GM10266 (cell line): ENCODE measurements around the gene COL5A1.

Source experiments
- DNase-seq: peaks from one replicate; pipeline ENCODE4 v3.0.0; 2012; ENCODE audit errors: extremely low spot score
- TF ChIP-seq, protein P1 (sequence below): IDR thresholded peaks from 2 replicates; pipeline ENCODE4 v1.5.1; 2012; ENCODE audit warnings: mild to moderate bottlenecking, low read depth; ENCODE audit not compliant: control insufficient read depth, insufficient read depth; ENCODE audit errors: missing control alignments

The COL5A1 gene

DNA sequence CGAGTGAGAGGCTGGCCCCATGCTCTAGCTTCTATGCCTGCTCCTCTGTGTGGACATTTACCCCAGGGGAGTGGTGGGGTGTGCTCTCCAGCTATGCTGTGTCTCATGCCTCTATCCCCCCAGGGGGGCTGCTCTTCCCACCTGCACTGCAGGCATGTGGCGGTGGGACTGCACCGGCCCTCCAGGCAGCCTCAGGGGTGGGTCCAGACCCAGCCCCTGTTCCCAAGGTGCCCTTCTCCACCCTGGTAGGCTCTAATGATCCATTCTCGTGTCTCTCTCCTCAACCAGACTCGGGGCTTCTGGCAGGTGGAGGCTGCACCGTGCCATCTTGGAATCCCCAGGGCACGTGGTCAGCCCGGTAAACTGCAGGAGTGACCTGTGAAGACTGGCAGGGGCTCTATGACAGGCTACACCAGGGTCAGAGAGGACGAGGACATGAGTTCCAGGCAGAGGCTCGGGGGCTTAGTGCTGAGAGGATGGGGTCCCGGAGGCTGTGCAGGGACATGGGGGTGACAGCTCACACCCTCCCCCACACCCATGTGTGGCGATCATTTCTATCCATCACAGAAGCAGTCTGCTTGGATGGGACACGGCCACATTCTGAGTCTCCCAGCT is 22.7 kb upstream of the COL5A1 start:
- DNase-seq, result no peak
- TF ChIP-seq, protein P1, sequence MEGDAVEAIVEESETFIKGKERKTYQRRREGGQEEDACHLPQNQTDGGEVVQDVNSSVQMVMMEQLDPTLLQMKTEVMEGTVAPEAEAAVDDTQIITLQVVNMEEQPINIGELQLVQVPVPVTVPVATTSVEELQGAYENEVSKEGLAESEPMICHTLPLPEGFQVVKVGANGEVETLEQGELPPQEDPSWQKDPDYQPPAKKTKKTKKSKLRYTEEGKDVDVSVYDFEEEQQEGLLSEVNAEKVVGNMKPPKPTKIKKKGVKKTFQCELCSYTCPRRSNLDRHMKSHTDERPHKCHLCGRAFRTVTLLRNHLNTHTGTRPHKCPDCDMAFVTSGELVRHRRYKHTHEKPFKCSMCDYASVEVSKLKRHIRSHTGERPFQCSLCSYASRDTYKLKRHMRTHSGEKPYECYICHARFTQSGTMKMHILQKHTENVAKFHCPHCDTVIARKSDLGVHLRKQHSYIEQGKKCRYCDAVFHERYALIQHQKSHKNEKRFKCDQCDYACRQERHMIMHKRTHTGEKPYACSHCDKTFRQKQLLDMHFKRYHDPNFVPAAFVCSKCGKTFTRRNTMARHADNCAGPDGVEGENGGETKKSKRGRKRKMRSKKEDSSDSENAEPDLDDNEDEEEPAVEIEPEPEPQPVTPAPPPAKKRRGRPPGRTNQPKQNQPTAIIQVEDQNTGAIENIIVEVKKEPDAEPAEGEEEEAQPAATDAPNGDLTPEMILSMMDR, result no peak

DNA sequence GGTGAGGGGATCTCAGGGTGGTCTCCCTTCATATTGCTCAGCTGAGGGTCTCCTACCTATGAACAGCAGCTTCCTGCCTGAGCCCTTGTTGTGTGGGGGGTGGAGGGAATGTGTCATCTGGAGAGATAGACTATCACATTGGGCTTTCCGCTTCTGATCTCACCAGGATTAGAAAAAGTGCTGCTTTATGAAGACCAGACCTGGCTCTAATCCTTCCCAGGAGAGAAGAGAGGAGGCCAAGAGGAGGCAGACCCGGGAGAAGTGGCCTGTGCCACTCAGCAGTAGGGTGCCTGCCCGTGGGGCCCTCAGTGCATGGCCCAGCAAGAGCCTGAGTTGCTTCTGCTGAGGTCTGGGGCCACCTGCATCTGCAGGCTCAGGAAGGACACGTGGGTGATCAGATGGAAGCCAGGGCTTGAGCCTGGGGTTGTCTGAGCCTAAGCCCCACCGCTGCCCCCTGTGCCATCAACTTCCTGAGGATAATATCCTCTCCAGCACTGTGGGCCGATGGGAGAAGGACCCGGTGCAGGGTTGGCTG is 22.1 kb upstream of the COL5A1 start:
- TF ChIP-seq, protein P1, result no peak
- DNase-seq, result no peak

DNA sequence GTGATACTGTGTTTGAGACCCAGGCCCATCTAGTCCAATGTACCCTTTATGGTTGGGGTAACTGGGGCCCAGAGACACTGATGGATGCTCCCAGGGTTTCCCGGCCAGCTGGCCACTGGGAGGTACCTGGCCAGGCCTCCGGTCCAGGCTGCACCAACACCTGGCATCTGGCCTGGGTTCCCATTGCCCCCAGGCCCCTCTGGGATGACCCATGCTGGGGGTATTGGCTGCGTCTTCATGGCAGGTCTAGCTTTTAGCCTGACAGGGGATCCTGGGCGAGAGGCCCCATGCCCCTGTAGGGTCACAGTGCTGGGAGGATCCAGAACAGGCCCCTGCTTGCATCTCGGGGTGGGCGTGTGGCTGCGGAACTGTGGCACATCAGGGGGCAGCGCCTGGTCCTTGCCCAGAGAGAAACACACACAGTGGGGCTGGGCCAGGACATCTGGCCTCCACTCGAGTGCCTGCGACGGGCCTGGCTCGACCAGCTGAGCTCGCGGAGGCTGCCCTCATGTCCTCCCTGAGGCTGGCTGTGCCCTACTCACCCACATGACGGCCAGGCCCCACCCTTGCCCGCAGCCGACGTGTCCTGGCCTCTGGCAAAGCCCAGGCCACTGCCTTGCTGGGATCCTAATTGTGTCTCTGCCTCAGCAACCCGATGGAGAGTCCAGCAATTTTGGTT is 21.5 kb upstream of the COL5A1 start:
- TF ChIP-seq, protein P1, result no peak
- DNase-seq, result no peak

DNA sequence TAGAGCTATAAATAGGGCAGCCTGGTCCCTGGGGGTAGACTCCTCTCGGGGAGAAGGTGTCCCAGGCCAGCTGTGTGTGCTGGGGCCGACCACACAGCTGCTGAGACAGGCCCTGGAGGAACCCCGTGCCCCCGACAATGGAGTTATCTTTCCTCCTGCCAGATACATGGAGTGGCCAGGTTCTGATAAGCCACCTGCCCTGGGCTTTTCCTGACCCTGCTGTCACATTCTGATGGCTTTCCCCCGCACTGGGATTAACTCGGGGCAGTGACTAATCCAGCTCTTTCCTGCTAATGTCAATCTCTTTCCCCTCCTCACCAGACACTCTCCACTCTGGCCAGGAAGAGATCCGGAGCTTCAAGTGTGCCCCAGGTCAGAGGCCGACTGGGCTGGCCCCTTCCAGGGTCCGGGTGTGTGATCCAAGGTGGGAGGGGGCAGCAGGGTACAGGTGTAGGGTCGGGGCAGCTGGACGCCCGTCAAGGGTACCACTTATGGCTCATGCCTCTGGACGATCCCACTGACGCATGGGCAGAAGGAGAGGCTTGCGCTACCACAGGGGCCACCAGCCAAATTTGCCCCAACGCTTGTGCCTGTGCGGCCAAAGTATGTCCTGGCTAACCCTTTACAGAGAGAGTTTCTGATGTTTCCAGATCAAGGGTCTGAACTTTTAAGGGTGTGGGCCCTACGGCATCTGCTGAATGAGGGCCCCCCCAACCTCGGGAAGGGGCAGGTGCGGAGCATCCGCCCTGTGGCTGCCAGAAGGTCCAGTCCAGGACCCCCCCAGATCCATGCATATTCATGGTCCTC is 20.6 kb upstream of the COL5A1 start:
- DNase-seq, result no peak
- TF ChIP-seq, protein P1, result no peak

DNA sequence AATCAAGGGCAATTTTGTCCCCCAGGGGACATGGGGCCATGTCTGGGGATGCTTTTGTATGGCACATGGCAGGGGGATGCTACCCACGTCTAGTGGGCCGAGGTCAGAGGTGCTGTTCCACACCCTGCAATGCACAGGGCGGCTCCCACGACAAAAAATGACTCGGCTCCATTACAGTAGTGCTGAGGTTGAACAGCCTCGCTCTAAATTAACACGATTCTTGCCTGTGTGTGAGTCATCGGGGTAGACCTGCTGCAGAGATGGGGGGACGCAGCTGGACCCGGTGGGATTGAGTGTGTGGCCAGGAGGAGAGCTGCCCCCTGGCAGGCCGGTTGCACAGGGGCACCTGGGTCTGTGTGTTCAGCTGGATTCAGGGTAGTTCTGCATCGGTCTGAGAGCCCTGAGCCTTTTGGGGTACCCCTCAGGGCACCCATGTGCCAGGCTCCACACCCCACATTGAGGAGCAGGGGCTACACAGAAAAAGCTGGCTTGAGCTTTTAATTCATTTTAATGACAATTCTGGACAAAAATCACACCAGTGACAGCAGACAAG is 20.0 kb upstream of the COL5A1 start:
- TF ChIP-seq, protein P1, result no peak
- no peak for DNase-seq

DNA sequence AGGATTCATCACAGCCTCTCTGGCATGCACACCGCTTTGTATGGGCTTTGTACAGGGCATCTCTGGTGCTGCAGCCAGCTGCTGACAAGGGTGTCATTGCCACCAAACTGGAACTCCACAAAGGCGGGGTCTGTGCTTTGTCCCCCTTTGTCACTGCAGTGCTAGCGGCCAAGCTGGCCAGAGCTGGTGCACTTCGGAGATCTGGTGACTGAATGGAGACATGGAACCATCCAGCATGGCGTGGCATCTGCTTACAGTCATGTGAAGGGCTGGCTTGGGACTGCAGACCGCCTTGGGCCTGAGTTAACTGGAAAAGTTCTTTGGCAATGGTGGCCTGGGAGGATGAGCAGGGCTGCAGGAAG is 18.7 kb upstream of the COL5A1 start:
- no peak for DNase-seq
- TF ChIP-seq, protein P1, result no peak
